HG03469 (cell line): ENCODE measurements around the gene TMEM87A.

ENCODE experiments used
- ATAC-seq: cut with Tn5 transposase; IDR thresholded peaks from one replicate; pipeline ENCODE4 v1.9.1; 2021; ENCODE audit warnings: mild to moderate bottlenecking, moderate library complexity, moderate number of reproducible peaks; ENCODE audit not compliant: unreplicated experiment

The TMEM87A gene

GRCh38 chr15:42163947-42164550 lies 109.2 kb downstream of the TMEM87A start:
- no peak for ATAC-seq

- ATAC-seq, result no peak
These were observed 109.9 kb downstream of the TMEM87A start for GRCh38 chr15:42163291-42163690.
